Measurements from ENCODE around the gene HOXD12. TPM values are rescaled to one million over a fixed set of nuclear protein-coding genes. Genes with fewer than 3 reads are reported as not detected.

HOXD12 gene
- total RNA-seq, 1 donor from 2014 or later: not detected

GRCh38 chr2:176079285-176079830 lies 20.2 kb upstream of the HOXD12 start:
- Histone ChIP-seq H3K27ac (no peak overlapping the region), H3K9me3 (no peaks in the 10 kb centered on the region), H3K36me3 (no peaks in the 10 kb centered on the region), H3K27me3 (peaks cover 97% of the 10 kb centered on the region), H3K4me3 (no peak overlapping the region), H3K4me1 (no peaks in the 10 kb centered on the region)
- intact Hi-C loops (cut with DNase I): no loop called here
- ATAC-seq (no peak), DNase-seq (no peak)
- no peak for TF ChIP-seq CTCF (IDR thresholded peaks at IDR 0.05)

GRCh38 chr2:176079831-176080539 lies 19.6 kb upstream of the HOXD12 start:
- no peaks in the 10 kb centered on the region for H3K9me3 ChIP-seq
- H3K36me3 ChIP-seq: no peaks in the 10 kb centered on the region
- DNase-seq (peak; percentile 63), ATAC-seq (no peak)
- TF ChIP-seq CTCF (IDR thresholded peaks at IDR 0.05): peak; percentile 49
- no peak overlapping the region for H3K4me3 ChIP-seq
- peaks cover 97% of the 10 kb centered on the region for H3K27me3 ChIP-seq
- intact Hi-C loops (cut with DNase I): no loop called here
- H3K4me1 ChIP-seq: no peaks in the 10 kb centered on the region
- no peak overlapping the region for H3K27ac ChIP-seq

- intact Hi-C loops (cut with DNase I): no loop called here
- Histone ChIP-seq H3K9me3 (no peaks in the 10 kb centered on the region), H3K27me3 (peaks cover 97% of the 10 kb centered on the region), H3K36me3 (no peaks in the 10 kb centered on the region), H3K27ac (no peak overlapping the region), H3K4me1 (no peaks in the 10 kb centered on the region), H3K4me3 (no peak overlapping the region)
- no peak for TF ChIP-seq CTCF (IDR thresholded peaks at IDR 0.05)
- DNase-seq (no peak), ATAC-seq (no peak)
Measured at GRCh38 chr2:176080540-176081375, 18.8 kb upstream of the HOXD12 start.

GRCh38 chr2:176081376-176081836 lies 18.2 kb upstream of the HOXD12 start:
- intact Hi-C loops (cut with DNase I): no loop called here
- no peak overlapping the region for H3K27ac ChIP-seq
- no peak for TF ChIP-seq CTCF (IDR thresholded peaks at IDR 0.05)
- H3K9me3 ChIP-seq: no peaks in the 10 kb centered on the region
- H3K4me3 ChIP-seq: no peak overlapping the region
- ATAC-seq (no peak), DNase-seq (no peak)
- no peaks in the 10 kb centered on the region for H3K4me1 ChIP-seq
- H3K36me3 ChIP-seq: no peaks in the 10 kb centered on the region
- H3K27me3 ChIP-seq: peaks cover 97% of the 10 kb centered on the region

GRCh38 chr2:176081837-176082524 lies 17.6 kb upstream of the HOXD12 start:
- Histone ChIP-seq H3K36me3 (no peaks in the 10 kb centered on the region), H3K4me3 (no peak overlapping the region), H3K9me3 (no peaks in the 10 kb centered on the region), H3K27me3 (peaks cover 97% of the 10 kb centered on the region), H3K4me1 (no peaks in the 10 kb centered on the region), H3K27ac (no peak overlapping the region)
- TF ChIP-seq CTCF (IDR thresholded peaks at IDR 0.05): no peak
- intact Hi-C loops (cut with DNase I): no loop called here
- ATAC-seq (no peak), DNase-seq (no peak)
